Measurements from ENCODE around the gene PICK1. TPM values are rescaled to one million over a fixed set of nuclear protein-coding genes. Genes with fewer than 3 reads are reported as not detected.

The PICK1 gene
- total and polyA plus RNA-seq, 2 of the 13 experiments (the other 11 are each of a cell fraction or from before 2014, with no cell fraction given): 19.3 to 25.3 TPM

GRCh38 chr22:38012604-38013072 is 44.6 kb upstream of the PICK1 start (continued):
- 0 out of 2 replicates have a peak, but pooled peaks have one; percentile 16 for TF ChIP-seq ZNF646 (CRISPR knock-in tag; IDR thresholded peaks at IDR 0.05)
- TF ChIP-seq STAG1 (CRISPR knock-in tag; IDR thresholded peaks at IDR 0.05): 0 out of 2 replicates have a peak, but pooled peaks have one; percentile 4
- TF ChIP-seq ETV5 (CRISPR knock-in tag; IDR thresholded peaks at IDR 0.05; ENCODE audit: borderline replicate concordance): peak; percentile 86; the same call in 1 of the 2 replicates
- peak; percentile 39; the same call in 1 of the 2 replicates for TF ChIP-seq IKZF5 (CRISPR knock-in tag; IDR thresholded peaks at IDR 0.05)
- peak; percentile 50; the same call in 1 of the 2 replicates for TF ChIP-seq NFIC (IDR thresholded peaks at IDR 0.05; ENCODE audit: low read length)
- 0 out of 2 replicates have a peak, but pooled peaks have one; percentile 6 for TF ChIP-seq ZNF792 (CRISPR knock-in tag; IDR thresholded peaks at IDR 0.05)
- peak; percentile 31; the same call in 1 of the 2 replicates for TF ChIP-seq DMAP1 (CRISPR knock-in tag; IDR thresholded peaks at IDR 0.05)
- TF ChIP-seq YEATS4 (CRISPR knock-in tag; IDR thresholded peaks at IDR 0.05; ENCODE audit: borderline replicate concordance): peak; percentile 20; the same call in 1 of the 2 replicates
- peak; percentile 75; the same call in 1 of the 2 replicates for TF ChIP-seq DPF2 (CRISPR knock-in tag; IDR thresholded peaks at IDR 0.05; ENCODE audit: borderline replicate concordance, low read depth)
- peak; percentile 54 for TF ChIP-seq IRF2 (CRISPR knock-in tag; IDR thresholded peaks at IDR 0.05)
- no peak for TF ChIP-seq ZBTB25 (CRISPR knock-in tag; IDR thresholded peaks at IDR 0.05)
- TF ChIP-seq ZNF280D (CRISPR knock-in tag; IDR thresholded peaks at IDR 0.05): 0 out of 2 replicates have a peak, but pooled peaks have one; percentile 31
- no peak for TF ChIP-seq SOX13 (IDR thresholded peaks at IDR 0.05)
- peak in 1 of 2 experiments; percentile 76; a peak in 2 of 4 replicates for TF ChIP-seq SOX13 (CRISPR knock-in tag; conservative IDR thresholded peaks at IDR 0.05 in 1 of 2, IDR thresholded peaks at IDR 0.05 in 1 of 2)
- TF ChIP-seq SALL1 (CRISPR knock-in tag; IDR thresholded peaks at IDR 0.05): peak; percentile 48; the same call in 1 of the 2 replicates
- peak; percentile 71 for TF ChIP-seq ZBTB21 (CRISPR knock-in tag; IDR thresholded peaks at IDR 0.05)
- peak; percentile 25; the same call in 1 of the 2 replicates for TF ChIP-seq GABPB1 (CRISPR knock-in tag; IDR thresholded peaks at IDR 0.05)
- TF ChIP-seq ARNTL (CRISPR knock-in tag; IDR thresholded peaks at IDR 0.05): 0 out of 2 replicates have a peak, but pooled peaks have one; percentile 33
- TF ChIP-seq GATA4 (IDR thresholded peaks at IDR 0.05; ENCODE audit: borderline replicate concordance, low read depth): peak; percentile 53; the same call in 1 of the 2 replicates

All from HepG2 (cell line).